K562 treated with DMSO at 1 percent for 48 hours (cell line): Measurements from ENCODE around the gene RPS17. TPM values are rescaled to one million over a fixed set of nuclear protein-coding genes. Genes with fewer than 3 reads are reported as not detected.

Experiments
- total RNA-seq: library from RNA; unstranded; fragments of 300-600 nt; gene quantifications from 2 replicates; pipeline ENCODE4 v1.2.3, GENCODE V29; 2022; ENCODE audit warnings: low replicate concordance; ENCODE audit errors: extremely low read depth

RPS17 gene
- total RNA-seq, result 4,412 TPM in 1 of 2 replicates, not detected in the other

GRCh38 chr15:82540055-82540983, at the start of gene RPS17:
Gene RPS17, minus strand, starts transcription at chr15:82540457. Its CDS starts 29 bp downstream, at chr15:82540428.

Other genes with a start within 250 kb of the RPS17 start
- not detected in 2 replicates for gene GOLGA6L10, start 191.0 kb downstream of the RPS17 start, total RNA-seq
- gene GOLGA6L9, start 110.6 kb downstream of the RPS17 start, total RNA-seq, result not detected in 2 replicates
- gene CPEB1, start 106.9 kb upstream of the RPS17 start, total RNA-seq, result not detected in 2 replicates
- not detected in 2 replicates for gene AP3B2, start 169.4 kb upstream of the RPS17 start, total RNA-seq